Right forelimb (tissue), 1 donor: ENCODE data around the gene RGSL1.
A peak's percentile ranks its signal among the peaks of the same experiment; 100 is the strongest.

Source experiments
- DNase-seq: peaks from one replicate; pipeline ENCODE4 v3.0.0-alpha.2; 2018

RGSL1 gene

GRCh38 chr1:182555493-182555892 lies 105.5 kb downstream of the RGSL1 start:
- DNase-seq = no peak

GRCh38 chr1:182556279-182556678 lies 106.3 kb downstream of the RGSL1 start:
- no peak for DNase-seq

GRCh38 chr1:182560392-182560984 lies 110.5 kb downstream of the RGSL1 start:
- DNase-seq = no peak

GRCh38 chr1:182561456-182561855 lies 111.5 kb downstream of the RGSL1 start:
- no peak for DNase-seq

- no peak for DNase-seq
Measured at GRCh38 chr1:182563095-182563494, 113.1 kb downstream of the RGSL1 start.

GRCh38 chr1:182564406-182565004 lies 114.6 kb downstream of the RGSL1 start:
- DNase-seq = no peak

GRCh38 chr1:182565537-182565936 lies 115.6 kb downstream of the RGSL1 start:
- no peak for DNase-seq

- DNase-seq = no peak
Measured at GRCh38 chr1:182567629-182568028, 117.7 kb downstream of the RGSL1 start.

- no peak for DNase-seq
Measured at GRCh38 chr1:182568647-182569284, 118.8 kb downstream of the RGSL1 start.

- DNase-seq = no peak
Measured at GRCh38 chr1:182569939-182570610, 120.1 kb downstream of the RGSL1 start.

GRCh38 chr1:182570611-182570970 lies 120.6 kb downstream of the RGSL1 start:
- no peak for DNase-seq

GRCh38 chr1:182574156-182574555 lies 124.2 kb downstream of the RGSL1 start:
- DNase-seq = no peak

- DNase-seq = no peak
Measured at GRCh38 chr1:182575540-182576149, 125.7 kb downstream of the RGSL1 start.

GRCh38 chr1:182580736-182581135 lies 130.8 kb downstream of the RGSL1 start:
- no peak for DNase-seq

- DNase-seq = no peak
Measured at GRCh38 chr1:182584746-182585145, 134.8 kb downstream of the RGSL1 start.

GRCh38 chr1:182586380-182586779 lies 136.4 kb downstream of the RGSL1 start:
- no peak for DNase-seq

GRCh38 chr1:182587093-182587492 lies 137.1 kb downstream of the RGSL1 start:
- DNase-seq = no peak

GRCh38 chr1:182587666-182588499 lies 137.9 kb downstream of the RGSL1 start:
- no peak for DNase-seq

- peak; percentile 80 for DNase-seq
Measured at GRCh38 chr1:182588500-182589396, 138.8 kb downstream of the RGSL1 start, which contains the start of gene RNASEL. Gene RNASEL, minus strand, starts transcription at chr1:182589256. Its CDS starts 2,450 bp downstream, at chr1:182586806.

GRCh38 chr1:182589520-182589919 lies 139.6 kb downstream of the RGSL1 start:
- DNase-seq = no peak

GRCh38 chr1:182589931-182590330 lies 140.0 kb downstream of the RGSL1 start:
- no peak for DNase-seq
